Measurements from ENCODE around the gene PELO.

DNA sequence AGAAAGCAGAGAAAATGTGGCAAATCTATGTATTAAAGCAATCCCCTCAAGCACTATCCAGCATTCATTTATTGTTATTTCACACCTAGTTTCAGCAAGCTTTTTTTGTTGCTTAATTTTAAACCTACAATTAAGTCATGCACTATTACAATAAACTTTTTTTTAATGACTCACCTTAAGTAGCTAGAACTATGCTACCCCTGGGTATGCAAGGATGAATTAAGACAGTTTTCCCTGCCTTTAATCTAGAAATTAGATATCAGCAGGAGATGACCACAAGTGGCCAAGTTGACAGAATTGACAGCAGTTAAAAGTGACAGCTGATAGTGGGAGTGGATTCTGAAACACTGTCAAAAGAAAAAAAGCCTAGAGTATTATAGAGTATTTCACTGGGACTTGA is 20.0 kb downstream of the PELO start:
- TF ChIP-seq, protein P1, sequence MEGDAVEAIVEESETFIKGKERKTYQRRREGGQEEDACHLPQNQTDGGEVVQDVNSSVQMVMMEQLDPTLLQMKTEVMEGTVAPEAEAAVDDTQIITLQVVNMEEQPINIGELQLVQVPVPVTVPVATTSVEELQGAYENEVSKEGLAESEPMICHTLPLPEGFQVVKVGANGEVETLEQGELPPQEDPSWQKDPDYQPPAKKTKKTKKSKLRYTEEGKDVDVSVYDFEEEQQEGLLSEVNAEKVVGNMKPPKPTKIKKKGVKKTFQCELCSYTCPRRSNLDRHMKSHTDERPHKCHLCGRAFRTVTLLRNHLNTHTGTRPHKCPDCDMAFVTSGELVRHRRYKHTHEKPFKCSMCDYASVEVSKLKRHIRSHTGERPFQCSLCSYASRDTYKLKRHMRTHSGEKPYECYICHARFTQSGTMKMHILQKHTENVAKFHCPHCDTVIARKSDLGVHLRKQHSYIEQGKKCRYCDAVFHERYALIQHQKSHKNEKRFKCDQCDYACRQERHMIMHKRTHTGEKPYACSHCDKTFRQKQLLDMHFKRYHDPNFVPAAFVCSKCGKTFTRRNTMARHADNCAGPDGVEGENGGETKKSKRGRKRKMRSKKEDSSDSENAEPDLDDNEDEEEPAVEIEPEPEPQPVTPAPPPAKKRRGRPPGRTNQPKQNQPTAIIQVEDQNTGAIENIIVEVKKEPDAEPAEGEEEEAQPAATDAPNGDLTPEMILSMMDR (IDR thresholded peaks at IDR 0.05), result no peak
- no peak for TF ChIP-seq POLR2A (IDR thresholded peaks at IDR 0.05)

All from thyroid gland (tissue), 4 donors.